ENCODE data around the gene APOM. TPM values are rescaled to one million over a fixed set of nuclear protein-coding genes. Genes with fewer than 3 reads are reported as not detected.

Gene APOM
- total RNA-seq, 1 donor from 2014 or later, result 2.4 TPM

GRCh38 chr6:31639043-31639442 lies 16.7 kb upstream of the APOM start:
- Histone ChIP-seq H3K9me3 (replicated peaks) (no peaks in the 10 kb centered on the region), H3K4me1 (no peaks in the 10 kb centered on the region), H3K4me3 (no peak overlapping the region), H3K27me3 (ENCODE audit: low read depth) (no peaks in the 10 kb centered on the region), H3K36me3 (peaks cover 98% of the 10 kb centered on the region), H3K27ac (replicated peaks) (no peak overlapping the region)
- intact Hi-C loops (cut with micrococcal nuclease), result no loop called here
- no peak for DNase-seq
- TF ChIP-seq, protein P1, sequence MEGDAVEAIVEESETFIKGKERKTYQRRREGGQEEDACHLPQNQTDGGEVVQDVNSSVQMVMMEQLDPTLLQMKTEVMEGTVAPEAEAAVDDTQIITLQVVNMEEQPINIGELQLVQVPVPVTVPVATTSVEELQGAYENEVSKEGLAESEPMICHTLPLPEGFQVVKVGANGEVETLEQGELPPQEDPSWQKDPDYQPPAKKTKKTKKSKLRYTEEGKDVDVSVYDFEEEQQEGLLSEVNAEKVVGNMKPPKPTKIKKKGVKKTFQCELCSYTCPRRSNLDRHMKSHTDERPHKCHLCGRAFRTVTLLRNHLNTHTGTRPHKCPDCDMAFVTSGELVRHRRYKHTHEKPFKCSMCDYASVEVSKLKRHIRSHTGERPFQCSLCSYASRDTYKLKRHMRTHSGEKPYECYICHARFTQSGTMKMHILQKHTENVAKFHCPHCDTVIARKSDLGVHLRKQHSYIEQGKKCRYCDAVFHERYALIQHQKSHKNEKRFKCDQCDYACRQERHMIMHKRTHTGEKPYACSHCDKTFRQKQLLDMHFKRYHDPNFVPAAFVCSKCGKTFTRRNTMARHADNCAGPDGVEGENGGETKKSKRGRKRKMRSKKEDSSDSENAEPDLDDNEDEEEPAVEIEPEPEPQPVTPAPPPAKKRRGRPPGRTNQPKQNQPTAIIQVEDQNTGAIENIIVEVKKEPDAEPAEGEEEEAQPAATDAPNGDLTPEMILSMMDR (IDR thresholded peaks at IDR 0.05; ENCODE audit: borderline replicate concordance), result no peak

DNA sequence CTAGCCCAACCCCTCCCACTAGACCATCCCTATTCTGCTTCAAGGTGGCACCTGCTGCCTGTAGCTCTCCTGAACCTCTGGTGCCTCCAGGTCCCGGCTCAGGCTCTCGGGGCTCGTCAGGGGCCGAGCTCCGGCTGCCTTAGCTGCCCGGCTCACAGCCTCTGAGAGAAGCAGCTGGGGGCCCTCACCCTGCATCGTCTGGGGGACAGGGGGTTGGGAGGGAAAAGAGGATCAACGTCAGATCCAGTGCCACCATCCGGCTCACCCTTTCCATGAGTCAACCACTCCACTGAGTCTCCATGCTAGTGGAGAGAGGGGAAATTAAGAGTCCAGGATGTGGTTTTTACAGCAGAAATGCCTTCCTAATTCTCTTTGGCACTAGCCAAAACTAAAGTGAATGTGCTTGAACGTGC lies 16.2 kb upstream of the APOM start:
- TF ChIP-seq, protein P1 (IDR thresholded peaks at IDR 0.05; ENCODE audit: borderline replicate concordance), result no peak
- Histone ChIP-seq H3K4me3 (no peak overlapping the region), H3K9me3 (replicated peaks) (no peaks in the 10 kb centered on the region), H3K4me1 (no peaks in the 10 kb centered on the region), H3K27me3 (ENCODE audit: low read depth) (no peaks in the 10 kb centered on the region), H3K27ac (replicated peaks) (no peak overlapping the region), H3K36me3 (peaks cover 98% of the 10 kb centered on the region)
- no peak for DNase-seq
- intact Hi-C loops (cut with micrococcal nuclease), result no loop called here

GRCh38 chr6:31640612-31641011 lies 15.1 kb upstream of the APOM start:
- H3K27me3 ChIP-seq (ENCODE audit: low read depth), result no peaks in the 10 kb centered on the region
- H3K36me3 ChIP-seq, result peaks cover 98% of the 10 kb centered on the region
- intact Hi-C loops (cut with micrococcal nuclease), result no loop called here
- H3K9me3 ChIP-seq (replicated peaks), result no peaks in the 10 kb centered on the region
- no peak overlapping the region for H3K4me3 ChIP-seq
- no peak overlapping the region for H3K27ac ChIP-seq (replicated peaks)
- TF ChIP-seq, protein P1 (IDR thresholded peaks at IDR 0.05; ENCODE audit: borderline replicate concordance), result no peak
- H3K4me1 ChIP-seq, result no peaks in the 10 kb centered on the region
- DNase-seq, result no peak

DNA sequence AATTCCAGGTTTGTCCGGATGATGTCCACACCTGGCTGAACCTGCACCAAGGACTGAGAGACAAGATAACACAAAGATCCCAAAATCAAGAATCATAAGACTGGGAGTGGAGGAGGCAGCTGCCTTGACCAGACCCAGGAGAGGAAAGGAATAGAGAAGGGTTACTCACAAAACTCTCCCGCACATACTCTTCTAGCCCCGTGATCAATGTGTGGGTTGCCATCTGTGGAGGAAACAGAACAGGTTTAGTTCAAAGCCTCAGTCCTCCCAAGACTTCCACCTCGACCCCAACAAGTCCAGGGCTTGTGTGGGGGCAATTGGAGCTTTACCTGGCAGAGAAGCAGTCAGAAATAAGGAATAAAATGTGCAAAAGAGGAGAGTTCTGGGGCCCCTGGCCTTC lies 14.3 kb upstream of the APOM start:
- H3K27me3 ChIP-seq (ENCODE audit: low read depth), result no peaks in the 10 kb centered on the region
- no peak overlapping the region for H3K27ac ChIP-seq (replicated peaks)
- no peak overlapping the region for H3K4me3 ChIP-seq
- intact Hi-C loops (cut with micrococcal nuclease), result no loop called here
- H3K9me3 ChIP-seq (replicated peaks), result no peaks in the 10 kb centered on the region
- H3K4me1 ChIP-seq, result no peaks in the 10 kb centered on the region
- peaks cover 98% of the 10 kb centered on the region for H3K36me3 ChIP-seq
- TF ChIP-seq, protein P1 (IDR thresholded peaks at IDR 0.05; ENCODE audit: borderline replicate concordance), result no peak
- no peak for DNase-seq

DNA sequence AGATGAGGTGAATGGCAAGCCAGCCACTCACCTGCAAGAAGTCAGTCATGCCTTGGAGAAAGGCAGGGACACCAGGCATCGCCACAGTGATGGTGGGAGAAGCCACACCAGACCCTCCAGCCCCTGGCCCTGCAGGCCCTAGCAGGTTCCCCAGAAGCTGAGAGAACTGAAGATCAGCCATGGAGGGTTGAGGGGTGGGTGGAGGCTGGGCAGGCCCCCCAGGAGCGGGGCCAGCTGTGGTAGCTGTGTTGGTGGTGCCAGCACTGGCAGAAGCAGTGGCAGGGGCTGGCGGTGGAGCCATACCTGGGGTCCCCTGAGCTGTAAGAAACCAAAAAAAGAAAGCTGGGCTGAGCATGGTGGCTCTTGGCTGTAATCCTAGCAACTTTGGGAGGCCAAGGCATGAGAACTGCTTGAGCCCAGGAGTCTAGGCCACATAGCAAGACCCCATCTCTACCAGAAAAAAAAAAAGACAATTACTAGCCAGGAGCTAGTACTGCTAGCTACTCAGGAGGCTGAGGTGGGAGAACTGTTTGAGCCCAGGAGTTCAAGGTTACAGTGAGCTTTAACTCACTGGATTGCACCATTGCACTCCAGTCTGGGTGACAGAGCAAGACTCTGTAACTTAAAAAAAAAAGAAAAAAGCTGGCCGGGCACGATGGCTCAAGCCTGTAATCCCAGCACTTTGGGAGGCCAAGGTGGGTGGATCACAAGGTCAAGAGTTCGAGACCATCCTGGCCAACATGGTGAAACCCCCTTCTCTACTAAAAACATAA lies 12.7 kb upstream of the APOM start:
- DNase-seq, result no peak
- no peaks in the 10 kb centered on the region for H3K27me3 ChIP-seq (ENCODE audit: low read depth)
- H3K4me1 ChIP-seq, result no peaks in the 10 kb centered on the region
- H3K27ac ChIP-seq (replicated peaks), result no peak overlapping the region
- no peaks in the 10 kb centered on the region for H3K9me3 ChIP-seq (replicated peaks)
- peaks cover 100% of the 10 kb centered on the region for H3K36me3 ChIP-seq
- H3K4me3 ChIP-seq, result no peak overlapping the region
- TF ChIP-seq, protein P1 (IDR thresholded peaks at IDR 0.05; ENCODE audit: borderline replicate concordance), result no peak
- intact Hi-C loops (cut with micrococcal nuclease), result no loop called here

Data from left ventricle myocardium inferior (tissue), 1 donor.